Measurements from ENCODE around the gene ACAP3. TPM values are rescaled to one million over a fixed set of nuclear protein-coding genes. Genes with fewer than 3 reads are reported as not detected.
A peak's percentile ranks its signal among the peaks of the same experiment; 100 is the strongest.

Gene ACAP3
- total and polyA plus RNA-seq, 2 experiments from 2014 or later: 8.1 to 31.9 TPM

- Histone ChIP-seq H3K4me2 (no peak overlapping the region), H3K27me3 (ENCODE audit: insufficient read depth) (no peaks in the 10 kb centered on the region), H3K4me1 (ENCODE audit: insufficient read depth) (no peaks in the 10 kb centered on the region), H4K20me1 (replicated peaks; ENCODE audit: insufficient read depth) (no peaks in the 10 kb centered on the region), H3F3A (replicated peaks; ENCODE audit: low read depth) (no peaks in the 10 kb centered on the region), H3K27ac (ENCODE audit: low read depth) (no peak overlapping the region), H3K79me2 (replicated peaks; ENCODE audit: insufficient read depth) (no peaks in the 10 kb centered on the region), H3K4me3 (no peak overlapping the region), H3K36me3 (ENCODE audit: insufficient read depth) (no peaks in the 10 kb centered on the region), H2AFZ (no peak overlapping the region), H3K9me2 (ENCODE audit: insufficient read depth) (no peaks in the 10 kb centered on the region)
- ATAC-seq: peak; percentile 3; the same call in 2 of the 3 replicates
- Mint-ChIP-seq H3K4me3 (no peak overlapping the region), H3K4me1 (no peaks in the 10 kb centered on the region; the same call in 2 of the 3 replicates), H3K27ac (no peak overlapping the region), H3K36me3 (ENCODE audit: low read depth) (no peaks in the 10 kb centered on the region), H3K9me3 (peaks cover 3% of the 10 kb centered on the region; the same call in 2 of the 3 replicates), H3K27me3 (ENCODE audit: insufficient read depth, low read depth, poor library complexity) (peaks cover 10% of the 10 kb centered on the region)
- no peak for DNase-seq (ENCODE audit: low spot score)
- TF ChIP-seq POLR2AphosphoS5 (IDR thresholded peaks at IDR 0.05; ENCODE audit: low read depth) (no peak), JUNB (IDR thresholded peaks at IDR 0.05; ENCODE audit: unreplicated experiment) (no peak), CTCF (conservative IDR thresholded peaks at IDR 0.05; ENCODE audit: low read depth in 2 of 2) (no peak), ZNF331 (CRISPR knock-in tag; IDR thresholded peaks at IDR 0.05; ENCODE audit: low read depth) (no peak), NANOG (IDR thresholded peaks at IDR 0.05; ENCODE audit: borderline replicate concordance) (no peak), CREB1 (CRISPR knock-in tag; IDR thresholded peaks at IDR 0.05; ENCODE audit: low read depth) (no peak), EZH2 (IDR thresholded peaks at IDR 0.05; ENCODE audit: low read depth, unreplicated experiment) (no peak), REST (IDR thresholded peaks at IDR 0.05; ENCODE audit: unreplicated experiment) (no peak), ZNF114 (CRISPR knock-in tag; IDR thresholded peaks at IDR 0.05) (no peak), ETS1 (IDR thresholded peaks at IDR 0.05) (no peak)
Measured at GRCh38 chr1:1285611-1286311, 22.0 kb downstream of the ACAP3 start.

Measured in GM23338 (cell line).